HG03060 (cell line): ENCODE measurements around the gene P3R3URF.
"Not testable (repeated sequence)": the region's sequence is repeated elsewhere in the genome, so short reads cannot be mapped to it uniquely, and the experiment has no call there.

Experiments
- ATAC-seq: cut with Tn5 transposase; IDR thresholded peaks from one replicate; pipeline ENCODE4 v1.9.1; 2021; ENCODE audit warnings: low read depth, moderate number of reproducible peaks; ENCODE audit not compliant: unreplicated experiment

Gene P3R3URF

DNA sequence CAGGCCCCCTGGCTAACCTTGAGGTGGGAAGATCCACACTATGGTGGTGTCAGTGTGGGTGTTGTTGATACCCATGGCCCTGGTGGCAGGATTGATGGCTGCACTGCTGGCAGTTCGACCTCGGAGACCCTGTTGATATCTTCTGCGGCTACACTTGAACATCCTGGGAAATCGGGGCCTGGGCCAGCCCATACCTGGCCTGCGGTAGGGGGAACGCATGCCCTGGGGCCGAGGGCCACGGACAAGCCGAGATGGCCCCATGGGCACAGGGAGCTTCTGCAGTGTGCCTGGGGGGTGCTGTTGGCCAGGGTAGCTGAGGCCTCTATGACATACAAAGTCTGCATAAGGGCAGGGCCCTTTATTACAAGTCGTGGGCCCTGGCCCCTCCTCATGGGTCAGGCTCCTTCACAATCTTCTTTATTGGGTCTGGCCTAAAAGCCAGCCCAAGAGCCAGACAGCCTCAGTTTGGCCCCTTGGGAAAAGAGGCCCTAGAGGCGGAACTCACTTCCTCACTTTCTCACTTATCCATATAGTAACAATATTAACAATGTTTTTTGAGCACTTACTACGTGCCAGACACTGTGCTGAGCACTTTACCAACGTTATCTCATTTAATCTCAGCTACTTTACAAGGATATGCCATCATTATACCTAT, at the start of gene P3R3URF:
Gene P3R3URF, minus strand, starts transcription at position 278 of the 655 bp plus-strand sequence. Its CDS starts 17 bp downstream, at position 261.
- no peak for ATAC-seq

DNA sequence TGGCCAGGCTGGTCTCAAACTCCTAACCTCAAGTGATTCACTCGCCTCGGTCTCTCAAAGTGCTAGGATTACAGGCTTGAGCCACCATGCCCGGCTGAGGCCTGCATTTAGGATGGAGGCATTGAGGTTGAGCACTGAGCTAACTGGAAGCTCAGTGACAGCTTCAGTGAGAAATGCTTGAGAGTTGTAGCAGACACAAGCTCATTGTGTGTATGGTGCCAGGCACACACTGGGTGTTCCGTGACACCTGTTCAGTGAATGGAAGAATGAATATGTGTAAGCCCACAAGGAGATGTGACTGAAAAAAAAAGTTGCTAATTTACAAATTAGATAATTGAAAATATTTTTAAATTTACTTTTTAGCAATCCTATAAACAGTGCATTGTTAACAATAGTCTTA, 48.7 kb upstream of the P3R3URF start:
- no peak for ATAC-seq

DNA sequence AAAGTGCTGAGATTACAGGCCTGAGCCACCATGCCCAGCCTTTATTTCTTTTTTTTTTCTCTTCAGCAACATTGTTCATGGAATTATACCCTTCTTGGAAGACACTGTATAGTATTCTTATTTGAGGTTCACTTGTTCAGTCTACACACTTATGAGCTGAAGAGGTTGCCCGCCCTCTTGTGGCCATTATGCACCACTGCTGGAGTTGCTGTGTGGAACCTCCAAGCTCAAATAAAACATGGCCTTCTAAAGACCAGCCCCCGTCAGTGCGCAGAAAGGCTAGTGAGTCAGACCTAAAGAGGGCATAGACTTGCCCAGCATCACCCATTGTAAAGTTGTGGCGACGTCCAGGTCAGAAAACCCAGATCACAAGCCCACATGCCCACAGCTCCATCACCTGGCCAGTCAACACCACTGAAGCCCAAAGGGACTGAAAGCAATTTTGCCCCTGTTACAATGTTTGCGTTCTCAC, 47.2 kb upstream of the P3R3URF start:
- ATAC-seq = no peak

DNA sequence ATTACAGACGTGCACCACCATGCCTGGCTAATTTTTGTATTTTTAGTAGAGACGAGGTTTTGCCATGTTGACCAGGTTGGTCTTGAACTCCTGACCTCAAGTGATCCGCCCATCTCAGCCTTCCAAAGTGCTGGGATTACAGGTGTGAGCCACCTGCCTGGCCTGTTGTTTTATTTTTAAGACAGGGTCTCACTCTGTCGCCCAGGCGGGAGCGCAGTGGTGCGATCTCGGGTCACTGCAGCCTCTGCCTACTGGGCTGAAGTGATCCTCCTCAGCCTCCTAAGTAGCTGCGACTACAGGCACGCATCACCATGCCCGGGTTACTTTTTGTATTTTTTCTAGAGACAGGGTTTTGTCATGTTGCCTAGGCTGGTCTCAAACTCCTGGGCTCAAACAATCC, 46.8 kb upstream of the P3R3URF start:
- ATAC-seq = not testable (repeated sequence)

DNA sequence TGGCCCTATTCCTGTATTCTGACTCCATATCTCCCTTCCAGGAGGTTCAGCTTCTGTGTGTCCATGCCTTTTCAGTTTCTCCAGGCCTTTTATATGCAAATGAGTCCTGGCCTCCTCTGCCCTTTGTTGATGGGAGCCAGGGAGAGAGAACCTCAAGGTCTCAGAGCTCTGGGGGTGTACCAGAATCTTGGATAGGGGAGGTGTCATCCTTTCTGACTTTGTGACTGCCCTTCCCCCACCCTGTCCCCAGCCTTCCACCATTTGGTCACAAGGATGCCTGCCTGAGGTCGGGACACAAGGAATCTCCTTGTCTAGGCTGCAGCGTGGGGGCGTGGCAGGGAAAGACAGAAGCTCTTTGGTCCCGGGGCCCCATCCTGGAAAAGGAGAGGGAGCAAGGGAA, 45.5 kb upstream of the P3R3URF start:
- no peak for ATAC-seq

DNA sequence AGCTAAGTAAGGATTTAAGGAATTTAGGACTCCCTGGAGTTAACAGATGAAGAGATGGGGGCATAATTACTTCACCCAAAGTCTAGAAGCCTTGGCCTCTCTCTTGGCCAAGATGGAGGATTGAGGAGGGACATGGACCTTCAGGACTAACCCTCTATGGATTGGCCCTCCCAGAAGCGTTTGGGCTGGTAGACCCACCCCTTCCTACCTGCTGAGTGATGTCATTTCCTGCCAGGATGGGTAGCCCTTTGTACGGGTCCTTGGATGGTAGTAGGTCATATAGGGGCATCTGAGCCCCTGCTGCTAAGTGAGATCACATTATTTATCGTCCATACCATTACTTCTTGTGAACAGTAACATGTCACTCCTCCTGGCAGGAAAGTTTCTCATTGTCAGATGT, 44.5 kb upstream of the P3R3URF start:
- no peak for ATAC-seq

DNA sequence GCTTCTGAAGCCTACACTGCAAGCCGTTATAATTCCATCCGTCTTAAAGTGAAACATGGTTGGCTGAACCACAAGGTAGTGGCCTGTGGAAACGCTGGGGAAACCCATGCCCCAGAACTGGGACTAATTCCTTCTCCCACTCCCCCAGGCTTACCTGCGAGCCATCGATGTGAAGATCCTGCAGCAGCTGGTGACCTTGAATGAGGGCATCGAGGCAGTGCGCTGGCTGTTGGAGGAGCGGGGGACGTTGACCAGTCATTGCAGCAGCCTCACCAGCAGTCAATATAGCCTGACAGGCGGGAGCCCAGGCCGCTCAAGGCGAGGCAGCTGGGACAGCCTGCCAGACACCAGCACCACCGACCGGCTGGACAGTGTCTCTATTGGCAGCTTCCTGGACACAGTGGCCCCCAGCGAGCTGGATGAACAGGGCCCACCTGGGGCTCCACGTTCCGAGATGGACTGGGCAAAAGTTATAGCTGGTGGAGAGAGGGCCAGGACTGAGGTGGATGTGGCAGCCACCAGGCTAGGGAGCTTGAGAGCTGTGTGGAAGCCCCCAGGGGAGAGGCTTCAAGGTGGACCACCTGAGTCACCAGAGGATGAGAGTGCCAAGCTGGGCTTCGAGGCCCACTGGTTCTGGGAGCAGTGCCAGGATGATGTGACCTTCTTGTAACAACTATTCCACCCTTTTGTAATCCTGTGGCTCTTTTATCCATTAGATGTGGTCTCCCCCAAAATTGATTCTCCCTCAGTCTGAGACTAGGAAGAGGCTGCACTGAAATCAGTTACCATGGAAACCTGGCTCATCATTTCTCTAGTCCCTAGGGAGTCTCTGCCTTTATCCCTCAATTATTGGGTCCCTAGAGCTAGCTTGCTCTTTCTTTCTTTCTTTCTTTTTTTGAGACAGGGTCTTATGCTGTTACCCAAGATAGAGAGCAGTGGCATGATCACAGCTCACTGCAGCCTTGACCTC, 43.5 kb upstream of the P3R3URF start:
- ATAC-seq = no peak

DNA sequence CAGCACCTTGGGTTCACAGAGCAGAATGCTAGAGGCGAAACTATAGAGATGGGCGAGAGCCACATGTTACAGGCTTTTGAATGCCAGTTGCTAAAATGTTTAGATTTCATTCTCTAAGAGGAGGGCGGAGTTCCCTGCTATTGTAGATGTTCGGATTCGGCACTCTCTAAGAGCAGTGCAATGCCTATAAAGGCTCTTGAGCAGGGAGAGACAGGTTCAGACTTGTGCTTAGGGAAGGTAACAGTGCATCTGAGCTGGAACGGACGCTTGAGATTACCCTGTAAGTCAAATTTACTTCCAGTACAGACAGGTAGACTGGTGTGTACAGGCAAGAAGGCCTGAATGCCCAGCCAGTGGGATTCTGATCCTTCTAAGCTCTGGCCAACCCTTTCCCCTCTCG, 42.2 kb upstream of the P3R3URF start:
- ATAC-seq = no peak

DNA sequence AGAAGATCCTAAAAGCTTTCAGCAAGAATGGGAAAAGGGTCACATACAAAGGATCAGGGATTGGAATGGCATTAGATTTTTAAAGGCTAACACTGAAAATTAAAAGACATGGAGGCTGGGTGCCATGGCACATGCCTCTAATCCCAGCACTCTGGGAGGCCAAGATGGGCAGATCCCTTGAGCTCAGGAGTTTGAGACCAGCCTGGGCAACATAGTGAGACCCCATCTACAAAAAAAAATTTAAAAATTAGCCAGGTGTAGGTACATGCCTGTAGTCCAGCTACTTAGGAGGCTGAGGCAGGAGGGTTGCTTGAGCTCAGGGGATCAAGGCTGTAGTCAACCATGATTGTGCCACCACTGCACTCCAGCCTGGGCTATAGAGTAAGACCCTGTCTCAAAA, 39.2 kb upstream of the P3R3URF start:
- ATAC-seq = no peak

DNA sequence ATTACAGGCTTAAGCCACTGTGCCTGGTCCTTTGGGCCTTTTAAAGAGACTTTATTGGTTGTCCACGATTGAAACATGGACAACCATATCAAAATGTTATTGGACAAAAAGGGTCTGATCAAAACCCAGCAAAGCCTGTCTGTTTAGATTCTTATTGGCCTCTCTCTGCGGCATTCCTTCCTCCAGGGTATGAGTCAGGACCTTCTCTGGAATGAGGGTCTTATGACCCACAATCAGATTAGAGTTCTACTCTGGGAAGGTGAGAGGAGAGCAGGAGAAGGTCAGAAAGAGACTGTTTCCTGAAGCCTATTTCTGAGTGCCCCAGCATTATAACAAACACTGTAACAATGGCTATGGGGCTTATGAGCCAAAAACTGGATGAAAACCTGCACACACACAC, 34.8 kb upstream of the P3R3URF start:
- ATAC-seq = no peak

DNA sequence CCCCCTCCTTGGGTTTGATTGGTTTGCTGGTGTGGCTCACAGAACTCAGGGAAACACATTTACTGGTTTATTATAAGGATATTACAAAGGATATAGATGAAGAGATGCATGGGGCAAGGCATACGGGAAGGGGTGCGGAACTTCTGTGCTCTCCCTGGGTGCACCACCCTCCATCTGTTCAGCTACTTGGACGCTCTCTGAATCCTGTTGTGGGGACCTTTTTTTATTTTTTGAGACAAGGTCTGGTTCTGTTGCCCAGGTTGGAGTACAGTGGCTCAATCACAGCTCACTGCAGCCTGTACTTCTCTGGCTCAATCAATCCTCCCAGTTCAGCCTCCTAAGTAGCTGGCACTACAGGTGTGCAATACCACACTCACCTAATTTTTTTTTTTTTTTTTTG, 34.3 kb upstream of the P3R3URF start:
- ATAC-seq = no peak

DNA sequence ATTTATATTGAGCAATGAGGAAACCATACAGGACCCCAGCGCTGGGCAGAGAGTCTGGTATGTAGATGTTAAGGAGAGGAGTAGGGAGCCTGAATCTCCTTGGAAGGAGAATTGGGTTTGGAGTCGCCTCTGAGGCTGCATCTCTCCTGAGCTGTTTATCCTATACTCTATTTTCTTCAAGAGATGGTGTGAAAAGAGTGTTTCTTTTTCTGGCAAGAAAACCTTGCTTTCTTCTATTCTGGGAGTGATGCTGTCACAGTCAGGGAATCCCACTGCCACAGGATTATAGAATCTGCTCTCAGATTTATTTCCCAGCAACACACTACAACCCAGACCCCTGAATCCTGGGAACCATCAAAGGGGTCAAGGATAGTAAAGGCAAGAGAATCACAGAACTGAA, 30.1 kb upstream of the P3R3URF start:
- no peak for ATAC-seq

DNA sequence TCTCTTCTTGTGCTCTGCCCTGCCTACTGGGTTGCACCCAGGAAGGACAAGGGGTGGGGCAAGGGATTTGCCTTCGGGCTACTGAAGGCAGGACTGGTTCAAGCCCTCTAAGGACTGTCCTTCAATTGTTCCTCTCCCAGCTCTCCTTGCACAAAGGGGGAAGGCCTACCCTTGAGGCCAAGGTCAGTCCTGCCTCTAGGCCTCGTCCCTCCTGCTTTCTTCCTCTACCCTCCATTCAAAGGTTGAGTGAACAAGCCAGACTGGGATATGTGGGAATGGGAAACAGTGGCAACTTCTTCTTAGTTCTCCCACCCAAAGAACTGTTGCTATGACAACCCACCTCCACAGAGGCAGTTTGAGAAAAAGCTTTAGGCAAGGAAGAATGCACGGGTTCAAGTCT, 29.5 kb upstream of the P3R3URF start:
- ATAC-seq = no peak

DNA sequence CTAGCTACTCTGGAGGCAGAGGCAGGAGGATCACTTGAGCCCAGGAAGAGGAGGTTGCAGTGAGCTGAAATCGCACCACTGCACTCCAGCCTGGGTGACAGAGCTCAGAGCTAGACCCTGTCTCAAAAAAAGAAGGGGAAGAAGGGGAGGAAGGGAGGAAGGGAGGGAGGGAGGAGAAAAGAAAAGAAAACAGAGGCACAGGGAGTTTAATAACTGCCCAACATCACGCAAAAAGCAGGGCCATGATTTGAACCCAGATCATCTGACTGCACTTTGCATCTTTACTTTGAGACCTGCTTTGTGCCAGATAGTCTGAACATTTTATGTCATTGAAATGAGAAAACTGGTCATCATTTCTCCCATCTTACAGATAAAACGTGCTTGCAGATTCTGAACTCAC, 28.9 kb upstream of the P3R3URF start:
- ATAC-seq = no peak

DNA sequence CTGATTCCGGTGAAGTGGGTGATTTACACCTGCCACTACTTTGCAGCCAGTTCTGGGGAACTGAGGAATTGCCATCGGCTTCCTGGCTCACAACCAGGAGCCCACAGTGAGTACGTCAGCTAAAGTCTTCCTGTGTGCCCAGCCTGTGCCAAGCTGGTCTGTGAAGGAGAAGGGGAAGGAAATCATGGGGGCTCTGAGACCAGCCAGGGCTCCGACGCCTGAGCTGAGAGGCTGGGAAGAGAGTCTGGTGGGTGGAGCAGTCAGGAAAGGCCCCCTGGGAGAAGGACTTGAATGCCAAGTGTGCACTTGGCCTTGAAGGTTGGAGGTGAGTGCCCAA, 28.1 kb upstream of the P3R3URF start:
- ATAC-seq = no peak

DNA sequence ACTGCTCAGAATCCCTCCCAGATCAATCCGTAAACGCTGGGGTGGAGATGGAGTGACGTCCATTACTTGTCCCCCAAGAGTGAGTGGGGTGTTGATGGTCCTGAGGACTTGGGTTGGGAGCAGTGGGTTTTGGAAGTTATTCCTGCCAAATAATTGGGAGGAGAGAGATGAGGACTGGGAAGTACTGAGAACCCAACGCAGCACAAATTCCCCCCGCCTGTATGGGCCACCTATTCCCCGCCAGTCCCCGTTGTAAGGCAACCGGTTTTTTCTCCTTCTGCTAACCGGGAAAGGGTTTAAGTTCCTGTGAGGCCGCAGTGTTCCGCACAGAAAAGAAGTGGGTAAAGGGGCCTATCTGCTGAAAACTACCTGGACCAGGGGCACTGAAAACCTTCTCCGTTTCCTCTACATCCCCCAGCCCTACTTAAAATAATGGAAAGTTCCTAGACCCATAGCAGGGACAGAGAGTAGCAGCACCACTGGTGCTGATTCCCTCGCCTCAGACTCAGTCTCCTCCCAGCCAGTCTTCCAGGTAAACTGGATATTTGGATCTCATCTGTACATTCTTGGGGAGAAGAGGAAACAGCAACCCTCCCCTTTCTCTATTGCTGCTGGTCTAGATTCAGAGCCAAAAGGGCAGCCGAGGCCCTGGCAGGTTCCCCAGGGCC, 27.6 kb upstream of the P3R3URF start:
- no peak for ATAC-seq

DNA sequence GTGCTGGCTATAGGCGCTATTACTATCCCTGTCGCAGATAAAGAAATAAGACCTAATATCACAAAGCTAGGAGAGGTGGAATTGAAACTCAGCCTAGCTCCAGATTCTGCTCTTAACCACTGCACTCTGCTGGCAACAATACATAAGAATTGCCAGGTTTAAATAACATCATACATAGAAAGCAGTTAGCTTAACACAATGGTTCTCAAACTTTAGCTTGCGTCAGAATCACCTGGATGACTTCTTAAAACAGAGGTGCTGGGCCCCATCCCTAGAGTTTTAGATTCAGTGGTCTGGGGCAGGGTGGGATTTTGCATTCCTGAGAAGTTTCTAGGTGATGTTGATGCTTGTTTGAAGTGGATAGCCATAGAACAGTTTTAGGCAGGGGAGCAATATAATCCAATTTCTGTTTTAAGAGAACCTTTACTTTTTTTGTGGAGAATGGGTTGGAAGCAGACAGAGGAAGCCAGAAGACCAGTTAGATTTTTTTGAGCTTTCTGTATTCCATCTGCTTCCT, 23.0 kb upstream of the P3R3URF start:
- no peak for ATAC-seq

DNA sequence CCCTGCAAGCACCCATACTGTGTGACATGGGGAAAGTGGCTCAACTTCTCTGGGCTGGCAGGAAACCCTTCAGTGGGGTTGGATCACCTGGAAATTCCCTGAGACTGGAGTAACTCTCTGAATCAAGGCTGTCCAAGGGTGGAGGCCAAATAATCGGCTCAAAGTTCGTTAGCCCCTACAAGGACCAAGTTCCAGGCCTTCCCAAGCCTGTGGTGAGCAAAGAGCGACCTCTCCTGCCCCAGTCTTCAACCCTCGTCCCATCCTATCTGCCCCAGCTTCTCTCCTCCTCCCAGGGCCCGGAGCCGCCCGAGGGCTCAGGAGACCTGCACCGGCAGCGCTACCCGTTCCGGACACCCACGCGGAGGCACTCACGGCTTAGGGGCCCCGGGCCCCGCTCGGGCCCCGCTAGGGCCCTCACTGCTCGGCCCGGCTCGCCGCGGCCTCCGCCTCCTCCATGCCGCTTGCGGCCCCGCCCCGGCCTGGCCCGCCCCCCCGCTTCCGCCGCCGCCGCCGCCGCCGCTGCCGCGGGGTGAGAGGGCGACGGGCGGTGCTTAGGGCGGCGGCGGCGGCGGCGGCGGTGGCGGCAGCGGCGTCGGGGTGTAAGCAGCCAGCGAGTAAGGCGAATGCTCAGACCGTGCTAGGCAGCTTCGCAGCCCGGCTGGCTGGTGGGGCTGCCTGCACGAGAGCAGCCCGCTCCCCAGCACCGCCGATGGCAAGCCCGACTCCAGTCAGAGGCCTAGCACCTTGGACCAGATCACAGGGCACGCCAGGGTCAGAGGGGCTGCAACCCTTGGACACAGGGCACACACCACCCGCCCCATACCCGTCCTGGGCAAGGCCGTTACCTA, 21.9 kb upstream of the P3R3URF start, which contains the start of gene POMGNT1:
Gene POMGNT1, minus strand, starts transcription at position 471 of the 848 bp plus-strand sequence. CDS start 613 bp downstream, outside the sequence.
- no peak for ATAC-seq

DNA sequence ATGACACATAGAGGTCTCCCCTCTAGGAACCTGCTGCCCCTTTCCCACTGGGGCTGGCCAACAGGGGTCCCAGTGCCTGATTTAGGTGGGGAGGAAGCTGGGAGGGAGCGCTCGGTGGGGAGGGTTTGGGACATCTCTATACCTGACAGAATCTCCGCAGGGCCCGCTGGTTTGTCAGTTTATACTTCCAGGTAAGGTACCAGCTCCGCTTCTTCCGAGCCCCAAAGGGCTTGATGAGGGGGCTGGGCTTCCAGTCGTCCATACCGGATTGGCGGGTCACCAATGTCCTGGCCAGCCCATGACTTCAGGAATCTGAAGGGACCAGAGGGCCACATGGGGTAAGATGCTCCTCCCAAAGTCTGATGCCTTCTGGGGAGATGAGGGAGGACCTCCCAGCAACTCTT, 21.3 kb upstream of the P3R3URF start:
- no peak for ATAC-seq

DNA sequence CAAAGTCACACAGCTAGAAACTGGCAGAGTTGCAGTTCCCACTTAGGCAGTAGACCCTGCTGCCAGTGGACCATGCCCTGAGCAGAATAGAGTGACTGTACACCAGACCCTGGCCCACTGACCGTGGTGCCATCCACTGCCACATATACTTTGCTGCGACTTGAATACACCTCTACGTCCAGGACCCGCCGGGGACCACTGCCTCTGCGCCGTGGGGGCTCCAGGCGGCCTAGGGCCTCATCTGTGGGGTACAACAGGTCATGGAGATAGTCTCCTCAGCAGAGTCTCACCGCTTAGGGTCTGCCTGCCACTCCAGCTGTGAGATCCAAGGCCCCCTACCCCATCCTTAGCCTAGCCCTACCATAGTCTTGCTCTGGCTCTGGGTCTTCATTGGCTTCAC, 20.3 kb upstream of the P3R3URF start:
- no peak for ATAC-seq
